T-helper 1 cell treated with Interleukin-12 subunit alpha and Interleukin-12 subunit beta and Interleukin-4 antibody, amounts not matched to agents 30 μg/mL and 1 μg/mL, for 36 hours (primary cell): ENCODE results near the gene FBN3.
A peak's percentile ranks its signal among the peaks of the same experiment; 100 is the strongest.
"Not testable (repeated sequence)": the region's sequence is repeated elsewhere in the genome, so short reads cannot be mapped to it uniquely, and the experiment has no call there.

Experiments
- H3K27ac Mint-ChIP-seq: one replicate; pipeline ENCODE4 v1.8.0; 2021; ENCODE audit warnings: mild to moderate bottlenecking, mixed read lengths
- H3K27me3 Mint-ChIP-seq: one replicate; pipeline ENCODE4 v1.8.0; 2021; ENCODE audit warnings: low read depth, mixed read lengths
- H3K36me3 Mint-ChIP-seq: one replicate; pipeline ENCODE4 v1.8.0; 2021; ENCODE audit warnings: low read depth, mixed read lengths
- H3K4me1 Mint-ChIP-seq: one replicate; pipeline ENCODE4 v1.8.0; 2021; ENCODE audit warnings: low read depth, mixed read lengths
- H3K4me3 Mint-ChIP-seq: one replicate; pipeline ENCODE4 v1.8.0; 2021; ENCODE audit warnings: mild to moderate bottlenecking, moderate library complexity, mixed read lengths
- H3K9me3 Mint-ChIP-seq: one replicate; pipeline ENCODE4 v1.8.0; 2021; ENCODE audit warnings: mixed read lengths

FBN3 gene

GRCh38 chr19:8024256-8024655, 125.1 kb downstream of the FBN3 start:
- H3K9me3 Mint-ChIP-seq, H3K27me3 Mint-ChIP-seq, H3K27ac Mint-ChIP-seq, H3K36me3 Mint-ChIP-seq, H3K4me3 Mint-ChIP-seq, H3K4me1 Mint-ChIP-seq: not testable (repeated sequence)

DNA sequence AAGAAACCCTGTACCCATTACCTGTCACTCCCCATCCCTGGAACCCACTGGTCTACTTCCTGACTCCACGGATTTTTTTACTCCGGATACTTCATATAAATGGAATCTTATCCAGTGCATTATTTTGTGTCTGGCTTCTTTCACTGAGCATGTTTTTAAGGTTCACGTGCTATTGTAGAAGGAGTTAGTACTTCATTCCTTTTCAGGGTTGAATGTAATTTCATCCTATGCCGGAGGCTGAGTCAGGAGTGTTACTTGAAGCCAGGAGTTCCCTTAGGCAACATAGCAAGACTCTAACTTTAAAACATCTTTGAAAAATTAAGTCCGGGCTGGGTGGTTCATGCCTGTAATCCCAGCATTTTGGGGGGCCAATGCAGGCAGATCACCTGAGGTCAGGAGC, 126.0 kb downstream of the FBN3 start:
- no peaks in the 10 kb centered on the region for H3K27me3 Mint-ChIP-seq
- H3K9me3 Mint-ChIP-seq: no peaks in the 10 kb centered on the region
- H3K4me1 Mint-ChIP-seq: no peaks in the 10 kb centered on the region
- no peak overlapping the region for H3K27ac Mint-ChIP-seq
- H3K36me3 Mint-ChIP-seq: no peaks in the 10 kb centered on the region
- no peak overlapping the region for H3K4me3 Mint-ChIP-seq

GRCh38 chr19:8022275-8022674, 127.1 kb downstream of the FBN3 start:
- H3K4me1 Mint-ChIP-seq: peaks cover 5% of the 10 kb centered on the region
- no peaks in the 10 kb centered on the region for H3K27me3 Mint-ChIP-seq
- H3K9me3 Mint-ChIP-seq: no peaks in the 10 kb centered on the region
- H3K27ac Mint-ChIP-seq: no peak overlapping the region
- no peaks in the 10 kb centered on the region for H3K36me3 Mint-ChIP-seq
- H3K4me3 Mint-ChIP-seq: no peak overlapping the region

GRCh38 chr19:8021374-8021773, 128.0 kb downstream of the FBN3 start:
- Mint-ChIP-seq H3K27me3 (no peaks in the 10 kb centered on the region), H3K4me3 (no peak overlapping the region), H3K9me3 (no peaks in the 10 kb centered on the region), H3K36me3 (no peaks in the 10 kb centered on the region), H3K27ac (no peak overlapping the region), H3K4me1 (peaks cover 5% of the 10 kb centered on the region)

- Mint-ChIP-seq H3K4me1 (peaks cover 5% of the 10 kb centered on the region), H3K4me3 (no peak overlapping the region), H3K27ac (no peak overlapping the region), H3K36me3 (no peaks in the 10 kb centered on the region), H3K9me3 (no peaks in the 10 kb centered on the region), H3K27me3 (no peaks in the 10 kb centered on the region)
Observed at GRCh38 chr19:8020681-8021080, 128.7 kb downstream of the FBN3 start.

- Mint-ChIP-seq H3K27me3 (no peaks in the 10 kb centered on the region), H3K4me1 (peaks cover 5% of the 10 kb centered on the region), H3K36me3 (no peaks in the 10 kb centered on the region), H3K4me3 (no peak overlapping the region), H3K9me3 (no peaks in the 10 kb centered on the region), H3K27ac (peak overlapping the region; percentile 20)
Observed at GRCh38 chr19:8017808-8018207, 131.6 kb downstream of the FBN3 start.
